Left cardiac atrium (tissue), 4 donors: Measurements from ENCODE around the gene MYO15A. TPM values are rescaled to one million over a fixed set of nuclear protein-coding genes. Genes with fewer than 3 reads are reported as not detected.

ENCODE experiments used
- ATAC-seq, 2 donors: fragments of 200-7000 bp; cut with Tn5 transposase; one replicate each; pipeline ENCODE4 v1.9.1; 2020; ENCODE audit warnings: mild to moderate bottlenecking in 2 of 2, moderate library complexity in 2 of 2
- DNase-seq: peaks from one replicate; pipeline ENCODE4 v3.0.0-alpha.2; 2020
- intact Hi-C, 2 donors: fragments of 100-400 bp; cut with DNase I; formaldehyde crosslinking; loops; one replicate each; pipeline versions ENCODE4 v1.14.1 to v1.15.1; 2022 to 2023
- total RNA-seq, 2 donors: library from RNA; stranded (reverse); fragmentation: NEBNext Ultra II Directional; extraction: Animal tissue kit (Norgen Biotek cat#: 25700); gene quantifications; one replicate each; pipeline ENCODE4 v1.2.1, GENCODE V29; 2021
- donor health status: DM: no; HTN: yes; CAD: no.
- donor health status: DM: no; HTN: yes; CAD: no; lungs with severe emphysema.
- donor health status: DM: yes; HTN: yes; CAD: no.
- donor health status: Dilated cardiomyopathy.

Gene MYO15A
- total RNA-seq, 2 donors from 2014 or later: 0.71 to 1.1 TPM

GRCh38 chr17:18121144-18121910 is 12.8 kb downstream of the MYO15A start:
- DNase-seq: no peak
- ATAC-seq: no peak
- intact Hi-C loops: no loop called here

- intact Hi-C loops: no loop called here
- DNase-seq: no peak
- ATAC-seq: no peak
These were observed 14.6 kb downstream of the MYO15A start for GRCh38 chr17:18122990-18123753.

- no peak for DNase-seq
These were observed 16.0 kb downstream of the MYO15A start for GRCh38 chr17:18124345-18125126.

DNA sequence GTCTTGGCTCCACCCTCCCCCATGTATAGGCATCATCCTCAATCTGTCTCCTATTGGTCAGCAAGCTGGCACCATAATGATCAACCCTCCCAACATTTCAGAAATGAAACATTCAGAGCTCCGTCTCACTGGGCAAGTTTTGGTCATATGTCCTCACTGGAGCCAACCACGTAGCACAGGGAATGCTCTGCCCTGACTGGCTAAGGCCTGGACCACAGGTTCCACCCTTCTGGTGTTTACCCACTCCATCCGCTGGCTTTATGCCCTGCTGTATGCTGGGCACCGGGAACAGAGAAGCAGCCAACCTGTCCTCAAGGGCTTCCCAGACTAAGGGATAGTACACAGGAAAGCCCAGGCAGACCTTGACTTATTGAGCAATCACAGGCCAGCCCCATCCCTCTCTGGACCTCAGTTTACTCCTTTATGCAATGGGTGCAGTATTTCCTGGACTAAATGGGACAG is 20.5 kb downstream of the MYO15A start:
- intact Hi-C loops: no loop called here
- no peak for DNase-seq
- no peak for ATAC-seq

More at GRCh38 chr17:18124345-18125126, 16.0 kb downstream of the MYO15A start:
- intact Hi-C loops: no loop called here
- no peak for ATAC-seq

GRCh38 chr17:18132711-18133110 is 24.2 kb downstream of the MYO15A start:
- intact Hi-C loops: no loop called here
- ATAC-seq (no peak), DNase-seq (no peak)

- ATAC-seq (no peak), DNase-seq (no peak)
- intact Hi-C loops: no loop called here
These were observed 27.8 kb downstream of the MYO15A start for GRCh38 chr17:18136357-18136756.

GRCh38 chr17:18138065-18138749 is 29.7 kb downstream of the MYO15A start:
- intact Hi-C loops: no loop called here
- ATAC-seq (no peak), DNase-seq (no peak)

DNA sequence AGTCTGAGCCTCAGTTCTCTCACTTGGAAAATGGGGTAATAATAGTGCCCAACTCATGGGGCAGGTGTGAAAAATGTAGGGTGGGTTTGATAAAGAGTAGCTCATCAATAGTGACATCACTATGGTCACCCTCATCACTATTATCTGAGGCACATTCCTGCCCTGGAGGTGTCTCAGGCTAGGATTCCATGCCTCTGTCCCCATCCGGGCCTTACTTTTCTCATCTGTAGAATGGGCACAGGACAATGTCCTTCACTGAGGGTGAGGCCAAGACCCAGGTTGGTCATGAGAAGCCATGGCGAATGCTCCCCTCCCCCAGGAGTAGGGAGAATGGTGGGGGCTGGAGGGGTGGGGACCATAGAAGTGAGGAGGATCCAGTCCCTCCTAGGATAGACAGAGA is 30.5 kb downstream of the MYO15A start:
- no peak for ATAC-seq
- intact Hi-C loops: no loop called here
- DNase-seq: no peak

DNA sequence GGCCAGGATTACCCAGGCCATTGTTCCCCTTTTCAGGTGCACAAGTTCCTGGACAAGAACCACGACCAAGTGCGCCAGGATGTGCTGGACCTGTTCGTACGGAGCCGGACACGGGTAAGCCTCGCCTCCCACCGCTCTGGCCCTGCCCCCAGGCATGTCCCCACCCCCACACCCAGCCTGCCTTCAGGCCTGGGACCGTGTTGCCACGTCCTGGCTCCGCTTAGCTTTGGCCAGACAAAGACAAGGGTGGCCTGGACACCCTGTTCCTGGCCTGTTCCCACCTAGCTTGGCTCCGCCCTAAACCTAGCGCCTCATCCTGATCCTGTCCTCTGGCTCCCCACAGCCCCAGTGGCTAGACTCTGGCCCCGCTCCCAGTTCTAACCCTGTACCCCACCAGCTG is 30.9 kb downstream of the MYO15A start:
- intact Hi-C loops: no loop called here
- no peak for ATAC-seq

DNA sequence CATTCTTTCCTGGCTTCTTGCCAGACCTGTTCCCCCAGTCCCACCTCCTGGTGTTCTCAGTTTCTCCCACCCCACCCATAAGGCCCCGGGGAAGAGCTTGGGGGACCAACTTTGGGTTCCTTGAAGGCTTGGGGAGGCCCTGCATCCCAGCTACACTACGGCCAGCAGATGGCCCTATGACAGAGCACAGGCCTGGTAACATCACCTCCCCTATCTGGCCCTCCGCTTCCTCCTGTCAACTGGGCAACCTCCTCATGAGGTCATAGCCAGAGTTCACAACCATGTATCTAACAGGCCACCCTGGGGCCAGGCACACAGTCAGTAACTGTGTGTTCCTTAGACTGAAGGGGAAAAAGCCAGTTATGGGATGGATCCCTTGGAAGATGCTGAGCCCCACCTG is 31.4 kb downstream of the MYO15A start:
- intact Hi-C loops: loop anchor here in 1 of 2 donors (10.0 kb wide), 1 partner anchor 75 kb away; no protein-coding TSS in a partner anchor
- ATAC-seq: peak in 1 of 2 donors; percentile 10
- no peak for DNase-seq

More for the DNA sequence above, 30.9 kb downstream of the MYO15A start:
- no peak for DNase-seq

DNA sequence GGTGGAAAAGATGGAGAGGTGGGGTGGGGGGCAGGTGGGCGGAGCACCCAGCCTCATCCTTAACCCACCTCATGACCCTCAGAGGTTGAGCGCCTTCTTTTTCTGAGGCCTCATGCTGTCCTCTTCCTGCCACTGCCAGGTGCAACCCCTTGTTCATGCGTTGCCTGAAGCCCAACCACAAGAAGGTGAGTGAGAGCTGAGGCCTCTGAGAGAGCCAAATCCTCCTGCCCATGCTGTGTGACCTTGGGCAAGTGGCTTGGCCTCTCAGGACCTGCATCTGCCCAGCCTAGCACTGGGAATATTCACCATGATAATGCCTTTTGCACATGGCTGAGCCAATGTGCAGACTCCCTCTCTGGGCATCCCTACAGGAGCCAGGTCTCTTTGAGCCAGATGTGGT is 32.1 kb downstream of the MYO15A start:
- ATAC-seq (no peak), DNase-seq (no peak)
- intact Hi-C loops: loop anchor here in 1 of 2 donors (10.0 kb wide), 1 partner anchor 74 kb away; no protein-coding TSS in a partner anchor

DNA sequence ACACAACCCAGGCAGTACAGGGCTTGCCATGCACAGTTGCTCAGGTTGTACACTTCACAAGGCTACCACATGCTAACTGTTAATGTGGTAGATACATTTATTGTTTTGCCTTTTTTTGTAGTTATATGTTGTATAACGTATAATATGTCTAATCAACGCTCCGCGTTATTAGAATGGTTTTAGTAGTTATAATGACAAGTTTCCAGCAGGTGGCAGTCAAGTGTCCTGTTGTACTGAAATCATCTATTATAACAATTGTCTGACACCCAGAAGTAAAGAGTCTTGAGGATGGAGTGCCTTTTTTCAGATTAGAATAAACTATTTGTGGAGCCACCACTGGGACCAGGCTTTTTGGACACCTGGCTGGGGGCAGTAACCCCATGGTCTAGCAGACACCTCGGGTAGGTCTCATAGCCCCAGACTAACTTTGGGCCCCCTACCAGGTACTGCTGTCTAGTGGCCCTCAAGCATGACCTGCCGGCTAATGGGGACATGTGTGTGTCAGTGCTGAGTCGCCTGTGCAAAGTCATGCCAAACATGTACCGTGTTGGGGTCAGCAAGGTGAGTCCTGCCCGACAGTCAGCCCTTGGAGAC is 32.8 kb downstream of the MYO15A start:
- DNase-seq: no peak
- ATAC-seq: peak; percentile 19 to 20
- intact Hi-C loops: loop anchor here in 1 of 2 donors (10.0 kb wide), 1 partner anchor 73 kb away; no protein-coding TSS in a partner anchor

- intact Hi-C loops: loop anchor here in 1 of 2 donors (10.0 kb wide), 1 partner anchor 72 kb away; no protein-coding TSS in a partner anchor
- DNase-seq (no peak), ATAC-seq (no peak)
These were observed 33.9 kb downstream of the MYO15A start for GRCh38 chr17:18142417-18142816.

- no peak for DNase-seq
- ATAC-seq: no peak
- intact Hi-C loops: loop anchor here in 1 of 2 donors (10.0 kb wide), 1 partner anchor 72 kb away; no protein-coding TSS in a partner anchor
These were observed 34.7 kb downstream of the MYO15A start for GRCh38 chr17:18143044-18143936.

- DNase-seq: no peak
- intact Hi-C loops: loop anchor here in 1 of 2 donors (10.0 kb wide), 1 partner anchor 71 kb away; no protein-coding TSS in a partner anchor
- ATAC-seq: no peak
These were observed 35.7 kb downstream of the MYO15A start for GRCh38 chr17:18144261-18144660.

DNA sequence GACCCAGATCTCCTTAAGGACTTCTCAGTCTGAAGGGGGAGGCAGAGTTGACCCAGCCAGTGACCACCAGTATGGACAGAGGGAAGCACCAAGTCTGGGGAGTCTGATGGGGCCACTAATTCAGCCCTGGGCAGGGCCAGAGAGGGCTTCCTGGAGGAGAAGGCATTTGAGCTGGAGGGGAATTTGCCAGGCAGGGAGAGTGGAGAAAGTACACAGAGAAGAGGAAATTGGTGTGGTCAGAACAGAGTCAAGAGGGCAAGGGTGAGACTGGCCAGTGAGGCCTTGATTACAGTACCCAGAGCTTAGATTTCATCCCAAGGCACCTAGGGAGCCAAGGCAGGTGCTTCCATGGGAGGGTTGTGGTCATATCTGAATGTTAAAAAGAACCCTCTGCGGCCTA is 36.3 kb downstream of the MYO15A start:
- ATAC-seq: no peak
- intact Hi-C loops: loop anchor here in 1 of 2 donors (10.0 kb wide), 1 partner anchor 70 kb away; no protein-coding TSS in a partner anchor

DNA sequence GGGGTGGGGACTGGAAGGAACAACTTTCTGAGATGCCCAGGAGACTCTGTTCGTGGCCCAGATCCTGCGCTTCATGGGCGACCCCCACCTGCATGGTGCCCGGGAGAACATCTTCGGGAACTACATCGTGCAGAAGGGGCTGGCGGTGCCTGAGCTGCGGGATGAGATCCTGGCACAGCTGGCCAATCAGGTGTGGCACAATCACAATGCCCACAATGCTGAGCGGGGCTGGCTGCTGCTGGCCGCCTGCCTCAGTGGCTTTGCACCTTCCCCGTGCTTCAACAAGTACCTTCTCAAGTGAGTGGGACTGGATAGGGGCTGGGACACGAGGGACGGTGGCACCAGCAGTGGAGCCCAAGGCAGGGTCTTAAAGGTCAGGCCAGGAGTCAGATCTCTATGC is 37.3 kb downstream of the MYO15A start:
- intact Hi-C loops: loop anchor here in 1 of 2 donors (10.0 kb wide), 1 partner anchor 69 kb away; no protein-coding TSS in a partner anchor
- DNase-seq (no peak), ATAC-seq (no peak)

More for the DNA sequence above, 36.3 kb downstream of the MYO15A start:
- DNase-seq: no peak
